BLaER1 (cell line): Measurements from ENCODE around the gene ITGA1.
A peak's percentile ranks its signal among the peaks of the same experiment; 100 is the strongest.

Source experiments
- H3K27ac ChIP-seq: shearing (Covaris generic); formaldehyde crosslinking; 2 replicates; pipeline ENCODE4 v1.8.1; 2022
- H3K27me3 ChIP-seq: shearing (Covaris generic); formaldehyde crosslinking; 2 replicates; pipeline ENCODE4 v1.8.1; 2022
- H3K36me3 ChIP-seq: shearing (Covaris generic); formaldehyde crosslinking; 2 replicates; pipeline ENCODE4 v1.8.1; 2022
- H3K4me1 ChIP-seq: shearing (Covaris generic); formaldehyde crosslinking; 2 replicates; pipeline ENCODE4 v1.8.1; 2022
- H3K4me2 ChIP-seq: shearing (Covaris generic); formaldehyde crosslinking; 2 replicates; pipeline ENCODE4 v1.8.1; 2022
- H3K4me3 ChIP-seq: shearing (Covaris generic); formaldehyde crosslinking; 2 replicates; pipeline ENCODE4 v1.8.1; 2022
- H3K9ac ChIP-seq: shearing (Covaris generic); formaldehyde crosslinking; 2 replicates; pipeline ENCODE4 v1.8.1; 2022
- H3K9me3 ChIP-seq: shearing (Covaris generic); formaldehyde crosslinking; 2 replicates; pipeline ENCODE4 v1.8.1; 2022
- H4K20me1 ChIP-seq: shearing (Covaris generic); formaldehyde crosslinking; 2 replicates; pipeline ENCODE4 v1.8.1; 2022
- Cebpa-rat ChIP-seq: shearing (Covaris generic); IDR thresholded peaks from 2 replicates; pipeline ENCODE4 v1.8.1; 2022

The ITGA1 gene

DNA sequence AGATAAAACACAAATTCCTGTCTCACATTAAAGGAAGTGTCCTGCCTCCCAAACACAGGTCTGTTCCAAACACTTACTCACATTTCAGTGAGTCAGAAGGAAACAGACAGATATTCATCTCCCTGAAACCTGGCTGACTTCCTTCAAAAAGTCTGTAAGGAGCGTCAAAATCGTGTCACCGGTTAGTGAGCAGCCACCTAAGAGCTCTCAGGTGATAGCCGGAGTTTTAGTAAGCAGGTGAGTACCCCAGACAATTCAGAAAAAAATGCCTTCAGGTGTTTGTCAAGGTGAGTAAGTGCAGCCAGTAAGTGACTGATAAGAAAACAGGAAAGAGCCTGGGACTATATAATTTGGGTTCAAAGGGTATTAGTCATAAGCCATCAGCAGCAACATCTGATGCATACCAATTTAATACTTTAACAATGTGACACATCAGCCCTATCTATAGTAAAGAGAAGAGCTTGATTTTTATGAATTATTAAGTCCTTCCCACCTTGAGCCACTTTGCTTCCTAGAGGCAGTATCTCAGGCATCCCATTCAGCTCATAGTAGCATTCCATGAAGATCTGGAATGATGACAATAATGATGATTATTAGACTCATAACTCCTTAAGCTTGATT lies 200.1 kb downstream of the ITGA1 start:
- Histone ChIP-seq H4K20me1 (no peaks in the 10 kb centered on the region), H3K4me3 (no peak overlapping the region), H3K9me3 (no peaks in the 10 kb centered on the region), H3K27ac (no peak overlapping the region), H3K36me3 (no peaks in the 10 kb centered on the region), H3K4me2 (no peak overlapping the region), H3K4me1 (peaks cover 14% of the 10 kb centered on the region), H3K27me3 (peaks cover 53% of the 10 kb centered on the region), H3K9ac (no peak overlapping the region)
- TF ChIP-seq Cebpa-rat = no peak

DNA sequence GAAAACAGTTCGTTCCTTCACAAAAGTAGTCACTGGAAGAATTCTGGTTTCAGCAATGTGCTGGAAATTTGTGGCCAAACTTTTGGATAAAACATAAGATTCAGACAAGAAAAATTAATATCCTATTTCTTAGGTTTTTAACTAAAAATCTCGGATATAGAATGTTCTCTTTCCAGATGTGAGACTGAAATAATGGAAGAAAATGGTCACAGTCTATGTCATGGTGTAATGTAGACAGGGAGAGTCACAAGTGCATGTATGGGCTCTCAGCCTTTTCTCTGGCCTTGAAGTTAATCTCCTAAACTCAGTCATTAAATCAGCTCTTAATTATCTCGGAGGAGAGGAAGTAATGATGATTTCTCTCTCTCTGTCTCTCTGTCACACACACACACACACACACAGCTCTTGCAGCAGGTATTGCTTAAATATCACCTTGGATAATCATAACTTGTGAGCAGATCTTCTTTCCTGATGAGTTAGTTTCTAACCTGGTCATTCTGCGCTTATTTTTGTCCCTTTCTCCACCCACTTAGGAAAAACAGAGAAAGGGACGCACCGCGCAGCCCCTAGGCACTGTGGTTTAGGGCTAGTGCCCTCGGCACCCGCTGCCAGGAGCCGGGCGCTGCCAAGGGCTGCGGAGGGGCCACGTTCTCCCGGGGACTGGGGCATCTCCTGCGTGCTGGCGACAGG lies 200.8 kb downstream of the ITGA1 start:
- peaks cover 14% of the 10 kb centered on the region for H3K4me1 ChIP-seq

DNA sequence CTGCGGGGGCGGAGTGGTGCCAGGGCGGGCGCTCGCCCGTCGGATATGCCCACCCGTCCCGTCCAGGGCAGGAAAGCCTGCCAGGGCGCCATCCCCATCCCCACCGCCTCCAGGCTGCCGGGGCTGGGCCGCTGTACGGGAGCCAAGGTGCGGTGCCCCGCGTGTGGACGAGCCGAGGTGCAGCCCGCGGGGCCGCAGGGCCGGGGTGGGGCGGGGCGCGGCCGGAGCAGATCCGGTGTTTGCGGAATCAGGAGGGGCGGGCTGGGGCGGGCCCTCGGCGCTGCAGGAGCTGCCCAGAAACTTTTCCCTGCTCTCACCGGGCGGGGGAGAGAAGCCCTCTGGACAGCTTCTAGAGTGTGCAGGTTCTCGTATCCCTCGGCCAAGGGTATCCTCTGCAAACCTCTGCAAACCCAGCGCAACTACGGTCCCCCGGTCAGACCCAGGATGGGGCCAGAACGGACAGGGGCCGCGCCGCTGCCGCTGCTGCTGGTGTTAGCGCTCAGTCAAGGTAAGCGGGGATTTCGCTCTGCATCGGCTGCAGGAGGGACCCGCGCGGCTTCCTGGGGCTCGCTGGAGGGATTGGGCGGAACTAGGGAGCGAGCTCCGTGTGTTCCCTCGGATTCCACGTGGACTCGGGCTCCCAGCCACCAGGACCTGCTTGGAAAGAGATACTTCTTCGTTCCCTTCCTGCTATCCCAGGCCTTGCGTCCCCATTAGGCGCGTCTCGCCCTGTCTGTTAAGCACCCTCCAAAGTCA lies 201.5 kb downstream of the ITGA1 start, which contains the start of gene ITGA2:
Gene ITGA2 (plus strand): TSS at position 328 of the 756 bp plus-strand sequence. CDS start 117 bp downstream, at position 445.
- no peak for TF ChIP-seq Cebpa-rat
- H3K36me3 ChIP-seq = no peaks in the 10 kb centered on the region
- peaks cover 14% of the 10 kb centered on the region for H3K4me1 ChIP-seq
- peaks cover 53% of the 10 kb centered on the region for H3K27me3 ChIP-seq
- H3K4me2 ChIP-seq = peak within 1 kb of the TSS; percentile 91
- no peaks in the 10 kb centered on the region for H4K20me1 ChIP-seq
- peak within 1 kb of the TSS; percentile 68 for H3K4me3 ChIP-seq
- no peaks in the 10 kb centered on the region for H3K9me3 ChIP-seq
- H3K9ac ChIP-seq = 0 out of 2 replicates have a peak within 1 kb of the TSS, but pooled peaks have one; percentile 40
- H3K27ac ChIP-seq = no peak within 1 kb of the TSS

More for the DNA sequence above, 200.8 kb downstream of the ITGA1 start:
- H3K36me3 ChIP-seq = no peaks in the 10 kb centered on the region
- no peak overlapping the region for H3K27ac ChIP-seq
- peaks cover 53% of the 10 kb centered on the region for H3K27me3 ChIP-seq
- H3K9me3 ChIP-seq = no peaks in the 10 kb centered on the region
- H3K9ac ChIP-seq = no peak overlapping the region
- H3K4me3 ChIP-seq = peak overlapping the region; percentile 68
- no peaks in the 10 kb centered on the region for H4K20me1 ChIP-seq
- H3K4me2 ChIP-seq = peak overlapping the region; percentile 91
- TF ChIP-seq Cebpa-rat = no peak

DNA sequence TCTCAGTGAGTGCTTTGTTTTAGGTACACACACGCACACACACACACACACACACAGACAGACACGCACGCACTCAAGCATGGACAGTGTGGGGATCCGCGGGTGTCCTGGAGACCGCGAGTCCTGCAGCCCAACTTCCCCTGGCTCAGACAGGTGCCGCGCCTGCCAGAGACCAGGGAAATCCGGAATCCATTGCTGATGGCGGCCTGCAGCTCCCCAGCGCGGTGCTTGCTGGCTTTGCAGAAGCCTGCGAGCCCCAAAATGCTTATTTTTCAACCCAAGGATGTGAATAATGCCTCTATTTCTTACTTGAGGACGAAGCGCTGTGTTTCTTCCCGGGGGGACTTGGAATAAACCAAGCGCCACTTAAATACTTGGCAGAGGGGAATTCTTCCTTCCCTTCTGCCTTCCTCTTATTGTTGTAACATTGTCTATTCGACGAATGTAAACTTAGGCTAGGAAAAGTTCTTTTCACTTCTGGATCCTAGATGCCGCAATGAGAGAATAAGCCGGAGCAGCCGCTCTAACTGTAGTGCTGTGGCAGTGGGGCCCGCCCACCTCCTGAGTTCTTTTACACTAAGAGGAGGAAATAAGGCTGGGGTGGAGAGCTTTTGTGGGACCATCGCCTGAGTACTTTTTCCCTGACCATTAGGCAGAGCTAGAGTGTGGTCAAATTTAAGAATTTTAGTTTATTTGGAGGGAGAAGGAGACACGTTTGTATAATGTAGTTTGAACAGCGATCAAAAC lies 202.2 kb downstream of the ITGA1 start:
- peaks cover 53% of the 10 kb centered on the region for H3K27me3 ChIP-seq
- H3K9me3 ChIP-seq = no peaks in the 10 kb centered on the region
- no peaks in the 10 kb centered on the region for H4K20me1 ChIP-seq
- peak overlapping the region; percentile 91 for H3K4me2 ChIP-seq
- H3K27ac ChIP-seq = no peak overlapping the region
- H3K9ac ChIP-seq = no peak overlapping the region
- peak overlapping the region; percentile 68 for H3K4me3 ChIP-seq
- no peak for TF ChIP-seq Cebpa-rat
- H3K36me3 ChIP-seq = no peaks in the 10 kb centered on the region
- peaks cover 14% of the 10 kb centered on the region for H3K4me1 ChIP-seq

DNA sequence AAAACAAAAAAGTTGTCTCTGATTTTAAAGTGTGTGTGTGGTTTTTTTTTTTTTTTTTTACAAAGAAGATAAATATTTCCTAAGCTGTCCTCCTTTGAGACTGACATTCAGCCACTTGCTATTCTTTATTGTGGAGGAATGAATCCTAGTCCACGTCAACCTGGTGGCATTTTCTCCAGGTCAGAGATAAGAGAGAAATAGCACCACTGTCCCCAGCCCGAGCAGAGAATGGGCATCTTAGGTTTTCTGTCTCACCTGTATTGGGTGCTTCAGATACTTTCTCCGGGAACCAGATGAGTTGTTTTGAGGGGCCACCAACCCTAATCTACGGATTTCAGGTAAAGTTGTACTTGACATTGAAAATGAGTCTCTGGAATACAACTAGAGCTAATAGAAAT lies 202.8 kb downstream of the ITGA1 start:
- no peak overlapping the region for H3K4me3 ChIP-seq
- H3K4me2 ChIP-seq = no peak overlapping the region

DNA sequence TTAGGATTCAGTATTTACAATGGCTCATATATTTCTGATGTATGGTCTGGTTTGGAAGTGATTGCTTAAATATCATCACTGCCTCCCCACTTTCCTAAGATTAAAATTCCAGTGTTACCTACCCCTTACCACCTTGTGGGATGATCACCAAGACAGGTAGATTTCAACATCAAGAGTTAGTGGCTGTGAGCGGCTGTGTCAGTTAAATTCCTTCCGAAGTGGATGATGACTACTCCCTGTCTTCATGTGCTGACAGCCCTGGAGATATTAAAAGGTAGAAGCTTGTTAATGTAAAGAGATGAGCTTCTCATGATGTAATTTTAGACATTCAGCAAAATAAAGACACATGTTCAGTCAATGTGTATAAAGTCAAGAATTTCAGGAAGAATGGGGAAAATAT lies 205.7 kb downstream of the ITGA1 start:
- Histone ChIP-seq H3K4me3 (no peak overlapping the region), H3K9ac (no peak overlapping the region)
- TF ChIP-seq Cebpa-rat = no peak

More for the DNA sequence above, 202.8 kb downstream of the ITGA1 start:
- no peaks in the 10 kb centered on the region for H4K20me1 ChIP-seq
- H3K36me3 ChIP-seq = no peaks in the 10 kb centered on the region
- H3K9ac ChIP-seq = no peak overlapping the region
- H3K27ac ChIP-seq = no peak overlapping the region
- no peak for TF ChIP-seq Cebpa-rat
- peaks cover 14% of the 10 kb centered on the region for H3K4me1 ChIP-seq
- peaks cover 53% of the 10 kb centered on the region for H3K27me3 ChIP-seq
- no peaks in the 10 kb centered on the region for H3K9me3 ChIP-seq

DNA sequence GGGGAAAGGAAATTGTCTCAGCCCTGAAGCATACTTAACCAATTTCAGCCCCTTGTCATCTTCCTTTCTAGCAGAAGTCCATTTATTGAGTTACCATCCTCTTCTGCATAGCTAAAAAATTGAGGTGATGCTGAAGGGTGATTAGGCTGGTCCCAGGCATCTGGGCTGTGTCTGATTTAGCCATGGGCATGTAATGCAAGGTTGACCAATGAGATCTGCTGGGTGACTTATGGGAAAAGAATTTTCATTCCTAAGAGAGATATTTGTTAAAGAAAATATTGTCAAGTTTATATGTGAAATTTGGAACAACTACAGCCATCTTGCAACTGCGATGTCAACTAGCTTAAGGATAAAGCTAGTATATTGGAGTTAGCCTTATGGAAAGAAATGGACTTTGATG lies 206.6 kb downstream of the ITGA1 start:
- no peak overlapping the region for H3K4me2 ChIP-seq
- no peak for TF ChIP-seq Cebpa-rat
- H4K20me1 ChIP-seq = no peaks in the 10 kb centered on the region
- H3K4me3 ChIP-seq = no peak overlapping the region
- H3K9me3 ChIP-seq = no peaks in the 10 kb centered on the region
- peaks cover 9% of the 10 kb centered on the region for H3K4me1 ChIP-seq
- H3K27ac ChIP-seq = no peak overlapping the region
- no peaks in the 10 kb centered on the region for H3K36me3 ChIP-seq
- H3K27me3 ChIP-seq = peaks cover 32% of the 10 kb centered on the region
- H3K9ac ChIP-seq = no peak overlapping the region

More for the DNA sequence above, 205.7 kb downstream of the ITGA1 start:
- Histone ChIP-seq H3K4me1 (peaks cover 14% of the 10 kb centered on the region), H3K27ac (no peak overlapping the region), H3K9me3 (no peaks in the 10 kb centered on the region), H3K36me3 (no peaks in the 10 kb centered on the region), H4K20me1 (no peaks in the 10 kb centered on the region), H3K27me3 (peaks cover 41% of the 10 kb centered on the region), H3K4me2 (no peak overlapping the region)

DNA sequence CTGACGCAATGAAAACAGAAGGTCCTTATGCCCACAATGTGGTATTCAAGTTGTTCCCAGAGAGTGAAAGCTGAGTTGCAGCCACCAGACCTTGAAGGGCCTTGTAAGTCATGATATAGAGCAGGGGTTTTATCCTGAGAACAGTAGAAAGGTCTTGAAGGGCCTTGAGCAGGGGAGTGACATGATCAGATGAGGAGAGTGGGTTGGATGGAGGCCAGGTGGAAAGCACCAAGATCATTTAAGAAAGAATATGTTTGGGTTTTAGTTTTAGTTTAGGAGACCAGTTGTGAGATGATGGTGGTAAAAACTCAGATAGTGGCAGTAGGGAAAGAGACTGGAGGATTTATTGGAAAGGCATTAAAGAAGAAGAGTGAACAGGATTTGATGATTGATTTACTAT lies 207.4 kb downstream of the ITGA1 start:
- no peaks in the 10 kb centered on the region for H3K36me3 ChIP-seq
- H3K4me1 ChIP-seq = peaks cover 1% of the 10 kb centered on the region; the same call in 1 of the 2 replicates
- H3K4me3 ChIP-seq = no peak overlapping the region
- no peaks in the 10 kb centered on the region for H3K9me3 ChIP-seq
- no peak for TF ChIP-seq Cebpa-rat
- H3K27ac ChIP-seq = no peak overlapping the region
- H4K20me1 ChIP-seq = no peaks in the 10 kb centered on the region
- peaks cover 24% of the 10 kb centered on the region for H3K27me3 ChIP-seq
- H3K4me2 ChIP-seq = no peak overlapping the region
- no peak overlapping the region for H3K9ac ChIP-seq

DNA sequence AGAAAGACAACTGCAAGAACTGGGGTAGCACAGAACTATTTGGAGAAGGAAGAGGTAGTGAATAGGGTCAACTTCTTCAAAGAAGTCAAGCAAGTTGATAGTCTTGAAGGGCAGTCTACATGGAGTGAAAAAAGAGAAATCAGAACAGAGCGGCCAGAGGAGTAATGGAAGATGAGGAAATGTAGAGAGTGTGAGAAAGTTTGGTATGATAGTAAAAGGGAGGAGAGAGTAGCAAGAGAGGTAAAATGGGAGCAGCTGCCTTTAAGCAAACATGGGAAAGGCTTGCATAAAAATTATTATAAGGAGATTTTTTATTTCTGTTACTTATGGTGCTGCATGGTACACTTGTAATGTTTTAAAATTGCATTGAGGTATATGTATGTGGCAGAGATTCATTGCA lies 208.2 kb downstream of the ITGA1 start:
- no peaks in the 10 kb centered on the region for H3K9me3 ChIP-seq
- H3K9ac ChIP-seq = no peak overlapping the region
- no peaks in the 10 kb centered on the region for H3K36me3 ChIP-seq
- H3K4me3 ChIP-seq = no peak overlapping the region
- no peak overlapping the region for H3K27ac ChIP-seq
- H3K4me2 ChIP-seq = no peak overlapping the region
- H3K27me3 ChIP-seq = peaks cover 16% of the 10 kb centered on the region
- H3K4me1 ChIP-seq = no peaks in the 10 kb centered on the region
- TF ChIP-seq Cebpa-rat = no peak
- H4K20me1 ChIP-seq = no peaks in the 10 kb centered on the region
